ENCODE measurements around the gene MGAT5. TPM values are rescaled to one million over a fixed set of nuclear protein-coding genes. Genes with fewer than 3 reads are reported as not detected.

Gene MGAT5
- total RNA-seq, 1 donor from 2014 or later = 25.8 TPM

DNA sequence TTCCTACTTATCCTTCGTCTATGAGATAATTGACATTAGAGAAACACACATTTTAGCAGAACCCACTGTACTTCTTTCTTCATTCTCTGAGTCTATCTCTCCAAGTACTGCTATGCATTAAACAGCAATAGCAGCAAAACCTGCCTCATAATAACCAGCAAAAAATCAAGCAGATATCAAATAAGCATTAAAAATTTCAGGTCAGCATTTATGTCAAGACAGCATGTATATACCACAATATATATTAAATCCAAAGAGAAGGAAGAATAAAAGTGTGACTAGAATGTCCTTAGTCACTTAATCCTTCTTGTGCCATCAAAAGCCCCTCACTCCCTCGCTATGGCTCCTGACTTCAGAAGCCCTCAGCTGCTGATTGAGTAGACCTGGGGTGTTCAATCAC, 131.3 kb downstream of the MGAT5 start:
- Mint-ChIP-seq H3K4me3 (no peak overlapping the region), H3K9me3 (no peaks in the 10 kb centered on the region), H3K36me3 (ENCODE audit: low read depth) (peaks cover 3% of the 10 kb centered on the region), H3K4me1 (ENCODE audit: low read depth) (no peaks in the 10 kb centered on the region), H3K27me3 (ENCODE audit: insufficient read depth) (peaks cover 3% of the 10 kb centered on the region), H3K27ac (no peak overlapping the region)
- DNase-seq (ENCODE audit: low spot score) = no peak
- intact Hi-C loops (cut with micrococcal nuclease) = no loop called here

DNA sequence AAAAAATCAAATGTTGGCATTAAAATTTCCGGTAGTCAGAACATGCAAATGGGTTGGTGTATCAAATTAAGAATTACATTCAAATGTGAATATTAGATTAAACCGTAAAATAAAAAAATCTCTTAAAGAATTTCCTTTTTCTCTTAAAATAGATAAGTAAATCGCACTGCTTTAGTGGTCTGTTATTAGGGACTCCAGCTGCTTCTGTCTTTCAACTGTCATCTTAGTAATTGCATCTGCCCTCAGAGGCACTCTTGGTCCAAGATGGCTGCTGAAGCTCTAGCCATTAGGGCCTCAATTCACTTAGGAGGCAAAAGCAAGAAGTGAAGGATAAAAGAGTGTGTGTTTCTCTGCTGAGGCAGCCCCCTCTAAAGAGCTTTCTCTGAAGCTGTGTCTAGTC, 132.4 kb downstream of the MGAT5 start:
- intact Hi-C loops (cut with micrococcal nuclease) = no loop called here
- Mint-ChIP-seq H3K36me3 (ENCODE audit: low read depth) (peaks cover 3% of the 10 kb centered on the region), H3K27me3 (ENCODE audit: insufficient read depth) (peaks cover 3% of the 10 kb centered on the region), H3K4me1 (ENCODE audit: low read depth) (peaks cover under 1% of the 10 kb centered on the region), H3K27ac (no peak overlapping the region), H3K4me3 (no peak overlapping the region), H3K9me3 (no peaks in the 10 kb centered on the region)
- DNase-seq (ENCODE audit: low spot score) = no peak

DNA sequence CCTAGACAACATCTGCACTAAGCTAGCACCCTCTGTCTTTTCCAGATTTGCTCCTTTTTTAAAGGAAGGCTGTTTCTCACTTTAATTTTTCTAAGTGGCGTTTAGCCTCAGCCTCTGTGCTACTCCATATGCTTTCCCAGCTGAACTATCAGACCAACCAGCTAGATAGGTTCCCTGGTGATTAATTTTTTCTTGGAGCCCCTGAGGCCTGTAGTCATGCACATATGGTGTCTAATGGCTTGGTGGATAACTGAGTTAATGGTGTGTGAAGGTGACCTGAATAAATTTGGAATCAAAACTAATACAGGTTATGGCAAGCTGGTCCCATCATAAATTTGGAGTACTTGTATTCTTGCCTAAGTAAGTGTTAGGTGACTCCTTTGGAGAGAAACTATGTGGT, 135.5 kb downstream of the MGAT5 start:
- no peak for DNase-seq (ENCODE audit: low spot score)
- Mint-ChIP-seq H3K4me1 (ENCODE audit: low read depth) (peaks cover 5% of the 10 kb centered on the region), H3K4me3 (no peak overlapping the region), H3K36me3 (ENCODE audit: low read depth) (peaks cover 3% of the 10 kb centered on the region), H3K27ac (no peak overlapping the region), H3K27me3 (ENCODE audit: insufficient read depth) (peaks cover 3% of the 10 kb centered on the region), H3K9me3 (no peaks in the 10 kb centered on the region)
- intact Hi-C loops (cut with micrococcal nuclease) = no loop called here

- H3K4me1 Mint-ChIP-seq (ENCODE audit: low read depth) = peaks cover 5% of the 10 kb centered on the region
- no peak overlapping the region for H3K4me3 Mint-ChIP-seq
- no peaks in the 10 kb centered on the region for H3K36me3 Mint-ChIP-seq (ENCODE audit: low read depth)
- intact Hi-C loops (cut with micrococcal nuclease) = no loop called here
- H3K27ac Mint-ChIP-seq = no peak overlapping the region
- H3K27me3 Mint-ChIP-seq (ENCODE audit: insufficient read depth) = no peaks in the 10 kb centered on the region
- no peak for DNase-seq (ENCODE audit: low spot score)
- H3K9me3 Mint-ChIP-seq = no peaks in the 10 kb centered on the region
Measured at GRCh38 chr2:134391751-134392160, 137.9 kb downstream of the MGAT5 start.

GRCh38 chr2:134392442-134393074, 138.7 kb downstream of the MGAT5 start:
- no peak overlapping the region for H3K4me3 Mint-ChIP-seq
- no peak overlapping the region for H3K27ac Mint-ChIP-seq
- H3K27me3 Mint-ChIP-seq (ENCODE audit: insufficient read depth) = no peaks in the 10 kb centered on the region
- intact Hi-C loops (cut with micrococcal nuclease) = no loop called here
- H3K9me3 Mint-ChIP-seq = no peaks in the 10 kb centered on the region
- H3K36me3 Mint-ChIP-seq (ENCODE audit: low read depth) = no peaks in the 10 kb centered on the region
- H3K4me1 Mint-ChIP-seq (ENCODE audit: low read depth) = peaks cover 5% of the 10 kb centered on the region
- DNase-seq (ENCODE audit: low spot score) = no peak

- no peaks in the 10 kb centered on the region for H3K36me3 Mint-ChIP-seq (ENCODE audit: low read depth)
- H3K4me3 Mint-ChIP-seq = no peak overlapping the region
- no peaks in the 10 kb centered on the region for H3K27me3 Mint-ChIP-seq (ENCODE audit: insufficient read depth)
- no peak overlapping the region for H3K27ac Mint-ChIP-seq
- intact Hi-C loops (cut with micrococcal nuclease) = no loop called here
- no peak for DNase-seq (ENCODE audit: low spot score)
- H3K9me3 Mint-ChIP-seq = no peaks in the 10 kb centered on the region
- H3K4me1 Mint-ChIP-seq (ENCODE audit: low read depth) = peaks cover 5% of the 10 kb centered on the region
Measured at GRCh38 chr2:134393075-134393461, 139.2 kb downstream of the MGAT5 start.

DNA sequence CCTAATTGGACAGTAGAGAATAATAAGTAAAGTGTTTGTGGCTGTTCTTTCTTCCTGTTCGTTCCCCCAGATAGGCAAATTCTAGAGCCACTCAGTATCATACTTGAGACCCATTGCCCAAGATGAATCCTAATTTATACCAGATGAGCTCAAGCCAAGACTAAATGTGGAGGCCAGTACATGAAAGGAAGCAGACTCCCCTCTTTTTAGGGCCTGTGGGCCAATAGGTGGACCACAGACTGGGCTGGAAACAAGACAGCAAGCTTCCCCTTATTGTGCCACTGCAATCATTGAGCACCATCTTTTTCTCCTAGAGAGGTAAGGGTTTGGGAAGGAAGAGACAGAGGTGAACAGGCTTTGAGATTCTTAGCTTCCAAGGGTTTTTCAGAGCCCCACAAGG, 141.9 kb downstream of the MGAT5 start:
- H3K4me1 Mint-ChIP-seq (ENCODE audit: low read depth) = peaks cover 5% of the 10 kb centered on the region
- H3K27me3 Mint-ChIP-seq (ENCODE audit: insufficient read depth) = no peaks in the 10 kb centered on the region
- no peak overlapping the region for H3K4me3 Mint-ChIP-seq
- no peak for DNase-seq (ENCODE audit: low spot score)
- no peaks in the 10 kb centered on the region for H3K36me3 Mint-ChIP-seq (ENCODE audit: low read depth)
- intact Hi-C loops (cut with micrococcal nuclease) = no loop called here
- no peaks in the 10 kb centered on the region for H3K9me3 Mint-ChIP-seq
- H3K27ac Mint-ChIP-seq = no peak overlapping the region

- H3K4me1 Mint-ChIP-seq (ENCODE audit: low read depth) = peaks cover 2% of the 10 kb centered on the region
- intact Hi-C loops (cut with micrococcal nuclease) = no loop called here
- H3K9me3 Mint-ChIP-seq = no peaks in the 10 kb centered on the region
- no peak overlapping the region for H3K4me3 Mint-ChIP-seq
- no peak overlapping the region for H3K27ac Mint-ChIP-seq
- no peaks in the 10 kb centered on the region for H3K27me3 Mint-ChIP-seq (ENCODE audit: insufficient read depth)
- no peak for DNase-seq (ENCODE audit: low spot score)
- H3K36me3 Mint-ChIP-seq (ENCODE audit: low read depth) = no peaks in the 10 kb centered on the region
Measured at GRCh38 chr2:134396493-134396892, 142.6 kb downstream of the MGAT5 start.

- Mint-ChIP-seq H3K36me3 (ENCODE audit: low read depth) (no peaks in the 10 kb centered on the region), H3K4me1 (ENCODE audit: low read depth) (no peaks in the 10 kb centered on the region), H3K4me3 (no peak overlapping the region), H3K9me3 (no peaks in the 10 kb centered on the region), H3K27ac (no peak overlapping the region), H3K27me3 (ENCODE audit: insufficient read depth) (no peaks in the 10 kb centered on the region)
- no peak for DNase-seq (ENCODE audit: low spot score)
- intact Hi-C loops (cut with micrococcal nuclease) = no loop called here
Measured at GRCh38 chr2:134397146-134397896, 143.4 kb downstream of the MGAT5 start.

DNA sequence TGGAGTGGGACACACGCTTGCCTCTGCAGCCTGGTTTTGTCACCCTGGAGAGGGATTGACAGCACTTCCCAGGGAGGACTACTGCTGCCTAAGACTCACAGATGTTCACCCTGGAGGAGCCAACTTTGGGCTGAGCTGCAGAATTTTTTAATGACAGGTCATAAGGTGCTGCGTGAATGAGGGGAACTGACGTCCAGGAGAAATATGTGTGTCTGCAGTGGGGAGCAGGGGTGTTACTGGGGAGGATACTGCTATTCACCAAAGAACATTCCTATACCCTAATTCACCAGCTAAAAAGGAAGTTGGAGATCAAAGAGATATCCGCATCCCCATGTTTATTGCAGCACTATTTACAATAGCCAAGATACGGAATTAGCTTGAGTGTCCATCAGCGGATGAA, 144.4 kb downstream of the MGAT5 start:
- H3K4me3 Mint-ChIP-seq = no peak overlapping the region
- peaks cover 3% of the 10 kb centered on the region for H3K36me3 Mint-ChIP-seq (ENCODE audit: low read depth)
- no peak for DNase-seq (ENCODE audit: low spot score)
- no peaks in the 10 kb centered on the region for H3K4me1 Mint-ChIP-seq (ENCODE audit: low read depth)
- intact Hi-C loops (cut with micrococcal nuclease) = no loop called here
- H3K9me3 Mint-ChIP-seq = no peaks in the 10 kb centered on the region
- no peaks in the 10 kb centered on the region for H3K27me3 Mint-ChIP-seq (ENCODE audit: insufficient read depth)
- no peak overlapping the region for H3K27ac Mint-ChIP-seq

GRCh38 chr2:134399096-134399495, 145.2 kb downstream of the MGAT5 start:
- no peaks in the 10 kb centered on the region for H3K27me3 Mint-ChIP-seq (ENCODE audit: insufficient read depth)
- H3K36me3 Mint-ChIP-seq (ENCODE audit: low read depth) = peaks cover 6% of the 10 kb centered on the region
- H3K9me3 Mint-ChIP-seq = no peaks in the 10 kb centered on the region
- intact Hi-C loops (cut with micrococcal nuclease) = no loop called here
- H3K4me3 Mint-ChIP-seq = no peak overlapping the region
- DNase-seq (ENCODE audit: low spot score) = no peak
- no peak overlapping the region for H3K27ac Mint-ChIP-seq
- H3K4me1 Mint-ChIP-seq (ENCODE audit: low read depth) = no peaks in the 10 kb centered on the region

DNA sequence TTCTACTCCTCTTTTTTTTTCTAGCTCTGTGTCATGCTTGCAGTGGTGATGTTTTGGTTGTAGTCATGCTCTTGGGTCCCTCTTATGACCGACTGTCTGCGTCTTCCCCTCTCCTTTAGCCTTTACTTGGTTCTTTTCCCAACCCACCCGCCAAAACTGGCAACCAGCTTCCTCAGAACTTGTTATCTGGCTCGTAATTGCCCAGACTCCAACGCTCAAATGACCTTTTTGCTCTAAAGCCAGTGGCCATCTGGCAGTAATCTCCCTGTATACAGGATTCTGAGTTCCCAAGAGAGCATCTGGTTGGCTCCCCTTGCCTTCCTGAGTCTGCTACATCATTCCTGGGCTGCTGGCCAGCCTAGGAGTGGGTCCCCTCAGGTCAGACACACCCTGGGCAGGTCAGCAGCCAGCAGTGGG, 147.2 kb downstream of the MGAT5 start:
- no peak for DNase-seq (ENCODE audit: low spot score)
- Mint-ChIP-seq H3K4me3 (no peak overlapping the region), H3K27ac (no peak overlapping the region), H3K9me3 (no peaks in the 10 kb centered on the region), H3K27me3 (ENCODE audit: insufficient read depth) (no peaks in the 10 kb centered on the region), H3K4me1 (ENCODE audit: low read depth) (no peaks in the 10 kb centered on the region), H3K36me3 (ENCODE audit: low read depth) (peaks cover 9% of the 10 kb centered on the region)
- intact Hi-C loops (cut with micrococcal nuclease) = no loop called here

GRCh38 chr2:134401789-134402188, 147.9 kb downstream of the MGAT5 start:
- Mint-ChIP-seq H3K27me3 (ENCODE audit: insufficient read depth) (no peaks in the 10 kb centered on the region), H3K9me3 (no peaks in the 10 kb centered on the region), H3K4me3 (no peak overlapping the region), H3K4me1 (ENCODE audit: low read depth) (no peaks in the 10 kb centered on the region), H3K27ac (no peak overlapping the region), H3K36me3 (ENCODE audit: low read depth) (peaks cover 9% of the 10 kb centered on the region)
- no peak for DNase-seq (ENCODE audit: low spot score)
- intact Hi-C loops (cut with micrococcal nuclease) = no loop called here

All from activated T-helper 1 cell treated with anti-CD3 and anti-CD28 coated beads, Interleukin-12 subunit alpha, Interleukin-12 subunit beta, Interleukin-2, Interleukin-4 antibody, amounts not matched to agents 30 ng/mL and 10 ng/mL and 1 ng/mL, durations not matched to agents 14 hours and 24 hours and 36 hours (primary cell).